MCF 10A (cell line): Measurements from ENCODE around the gene GALR3. TPM values are rescaled to one million over a fixed set of nuclear protein-coding genes. Genes with fewer than 3 reads are reported as not detected.

ENCODE experiments used
- BruUV-seq: library from RNA; stranded (reverse); fragments of 400-500 nt; replicated peaks from 2 replicates; lab custom pipeline; 2021; lab: Mats Ljungman, UMichigan
- CTCF ChIA-PET: fragments of 300-600 bp; sonication (Branson Sonifier 250); formaldehyde crosslinking; extraction: SDS; loops from one replicate; lab custom pipeline; 2021; ENCODE audit warnings: antibody characterized with exemption, inconsistent platforms; lab: Yijun Ruan, JAX
- POLR2A ChIA-PET: fragments of 300-600, 350-650 bp; sonication (Branson Sonifier 250); formaldehyde crosslinking; extraction: SDS; loops from one replicate; lab custom pipeline; 2020; ENCODE audit warnings: antibody characterized with exemption, inconsistent platforms; lab: Yijun Ruan, JAX
- DNase-seq: peaks from one replicate; pipeline ENCODE4 v3.0.0-alpha.2; 2018; ENCODE audit not compliant: unreplicated experiment
- H3K27ac Mint-ChIP-seq: one replicate; pipeline ENCODE4 v1.8.0; 2022; ENCODE audit warnings: mild to moderate bottlenecking, low read depth, mixed read lengths; ENCODE audit not compliant: unreplicated experiment
- H3K27me3 Mint-ChIP-seq: one replicate; pipeline ENCODE4 v1.8.0; 2022; ENCODE audit warnings: mixed read lengths; ENCODE audit not compliant: insufficient read depth, unreplicated experiment
- H3K36me3 Mint-ChIP-seq: one replicate; pipeline ENCODE4 v1.8.0; 2022; ENCODE audit warnings: mild to moderate bottlenecking, moderate library complexity, mixed read lengths; ENCODE audit not compliant: insufficient read depth, unreplicated experiment
- H3K4me1 Mint-ChIP-seq: one replicate; pipeline ENCODE4 v1.8.0; 2022; ENCODE audit warnings: mixed read lengths; ENCODE audit not compliant: insufficient read depth, unreplicated experiment
- H3K4me3 Mint-ChIP-seq: one replicate; pipeline ENCODE4 v1.8.0; 2022; ENCODE audit warnings: mild to moderate bottlenecking, moderate library complexity, mixed read lengths; ENCODE audit not compliant: unreplicated experiment
- H3K9me3 Mint-ChIP-seq: one replicate; pipeline ENCODE4 v1.8.0; 2022; ENCODE audit warnings: mixed read lengths; ENCODE audit not compliant: unreplicated experiment
- CTCF ChIP-seq: fragments of 200-600 bp; IDR thresholded peaks from one replicate; pipeline ENCODE4 v1.8.0; 2022; ENCODE audit warnings: antibody characterized with exemption, mild to moderate bottlenecking; ENCODE audit not compliant: unreplicated experiment
- intact Hi-C: fragments of 100-400 bp; cut with micrococcal nuclease; formaldehyde crosslinking; loops from 2 replicates; pipeline ENCODE4 v1.14.1; 2022
- total RNA-seq: library from RNA; stranded (reverse); gene quantifications from 2 replicates; pipeline ENCODE4 v1.2.3, GENCODE V29; 2022

Gene GALR3
- total RNA-seq, 1 experiment from 2014 or later: 0.26 TPM

- no peak for TF ChIP-seq CTCF
- intact Hi-C loops: no loop called here
Measured at GRCh38 chr22:37807410-37808293, 15.5 kb upstream of the GALR3 start, which contains the start of gene GCAT. GCAT (plus strand) TSS chr22:37807934; CDS start chr22:37807968, 34 bp downstream.

GRCh38 chr22:37808294-37808657 is 14.9 kb upstream of the GALR3 start:
- ChIA-PET POLR2A (interaction anchor here (0.7 to 3.7 kb wide), 27 partner anchors 7 to 492 kb away, joined by 3 to 39 read pairs (median 5); partner anchors contain the start of genes ANKRD54, C22orf23, EIF3L and GGA1), CTCF (interaction anchor here (0.6 to 2.0 kb wide), 8 partner anchors 9 to 150 kb away, joined by 3 to 9 read pairs (median 4); partner anchors contain the start of gene PDXP)
- Mint-ChIP-seq H3K4me3 (peak overlapping the region; percentile 78), H3K27ac (peak overlapping the region; percentile 59), H3K27me3 (no peaks in the 10 kb centered on the region), H3K36me3 (peaks cover 9% of the 10 kb centered on the region), H3K4me1 (peaks cover 13% of the 10 kb centered on the region), H3K9me3 (no peaks in the 10 kb centered on the region)
- no TSS peak for BruUV-seq
- DNase-seq: no peak
- intact Hi-C loops: no loop called here
- no peak for TF ChIP-seq CTCF

More at GRCh38 chr22:37807410-37808293, 15.5 kb upstream of the GALR3 start, which contains the start of gene GCAT:
- BruUV-seq: no TSS peak
- Mint-ChIP-seq H3K27me3 (no peaks in the 10 kb centered on the region), H3K4me3 (peak within 1 kb of the TSS; percentile 78), H3K27ac (peak within 1 kb of the TSS; percentile 59), H3K4me1 (peaks cover 13% of the 10 kb centered on the region), H3K9me3 (no peaks in the 10 kb centered on the region), H3K36me3 (peaks cover 9% of the 10 kb centered on the region)
- ChIA-PET CTCF (interaction anchor here (0.6 to 2.0 kb wide), 8 partner anchors 8 to 206 kb away, joined by 3 to 9 read pairs (median 4); no protein-coding TSS in a partner anchor), POLR2A (interaction anchor here (0.6 to 3.7 kb wide), 37 partner anchors 8 to 244 kb away, joined by 3 to 39 read pairs (median 4); partner anchors contain the start of genes ANKRD54, C22orf23, EIF3L and GGA1)
- DNase-seq: peak; percentile 96

- ChIA-PET POLR2A (interaction anchor here (0.6 to 3.7 kb wide), 6 partner anchors 8 to 89 kb away, joined by 3 to 39 read pairs (median 3); partner anchors contain the start of gene ANKRD54), CTCF (interaction anchor here (0.6 to 2.0 kb wide), 6 partner anchors 8 to 229 kb away, joined by 3 to 9 read pairs (median 4); partner anchors contain the start of gene LGALS2)
- Mint-ChIP-seq H3K27ac (no peak overlapping the region), H3K27me3 (no peaks in the 10 kb centered on the region), H3K4me1 (peaks cover 13% of the 10 kb centered on the region), H3K9me3 (no peaks in the 10 kb centered on the region), H3K4me3 (peak overlapping the region; percentile 19), H3K36me3 (peaks cover 9% of the 10 kb centered on the region)
- BruUV-seq: no TSS peak
- no peak for TF ChIP-seq CTCF
- DNase-seq: no peak
- intact Hi-C loops: no loop called here
Measured at GRCh38 chr22:37809672-37810333, 13.4 kb upstream of the GALR3 start.
